Activated CD8-positive, alpha-beta memory T cell treated with anti-CD3 and anti-CD28 coated beads for 1 hour (primary cell): Measurements from ENCODE around the gene LIN7C.
"Not testable (repeated sequence)": the region's sequence is repeated elsewhere in the genome, so short reads cannot be mapped to it uniquely, and the experiment has no call there.

Experiments
- DNase-seq, 2 donors: peaks; one replicate each; pipeline ENCODE4 v3.0.0-alpha.2; 2020; ENCODE audit warnings: low read depth in 1 of 2; ENCODE audit errors: extremely low read depth in 1 of 2

The LIN7C gene

GRCh38 chr11:27506200-27507182 lies at the start of gene LIN7C:
TSS of gene LIN7C (minus strand) at chr11:27506769. CDS start at chr11:27506752, 17 bp downstream.
- DNase-seq: peak; percentile 88 to 94

- no peak for DNase-seq
These were observed 48.7 kb upstream of the LIN7C start for GRCh38 chr11:27555264-27555663.

GRCh38 chr11:27553186-27553585 lies 46.6 kb upstream of the LIN7C start:
- DNase-seq: no peak

- no peak for DNase-seq
These were observed 45.8 kb upstream of the LIN7C start for GRCh38 chr11:27552341-27552740.

- no peak for DNase-seq
These were observed 44.6 kb upstream of the LIN7C start for GRCh38 chr11:27551127-27551526.

- no peak for DNase-seq
These were observed 39.4 kb upstream of the LIN7C start for GRCh38 chr11:27545946-27546345.

- DNase-seq: no peak
These were observed 38.5 kb upstream of the LIN7C start for GRCh38 chr11:27545035-27545434.

GRCh38 chr11:27541790-27542189 lies 35.2 kb upstream of the LIN7C start:
- DNase-seq: no peak

GRCh38 chr11:27540051-27540450 lies 33.5 kb upstream of the LIN7C start:
- DNase-seq: no peak

GRCh38 chr11:27535103-27535502 lies 28.5 kb upstream of the LIN7C start:
- DNase-seq: no peak

- no peak for DNase-seq
These were observed 26.2 kb upstream of the LIN7C start for GRCh38 chr11:27532652-27533325.

GRCh38 chr11:27528712-27529111 lies 22.1 kb upstream of the LIN7C start:
- no peak for DNase-seq

GRCh38 chr11:27526535-27526934 lies 20.0 kb upstream of the LIN7C start:
- no peak for DNase-seq

- no peak for DNase-seq
These were observed 19.4 kb upstream of the LIN7C start for GRCh38 chr11:27525824-27526516.

GRCh38 chr11:27524155-27524554 lies 17.6 kb upstream of the LIN7C start:
- DNase-seq: no peak

GRCh38 chr11:27520226-27520625 lies 13.7 kb upstream of the LIN7C start:
- DNase-seq: no peak

GRCh38 chr11:27518518-27518917 lies 11.9 kb upstream of the LIN7C start:
- no peak for DNase-seq

- not testable (repeated sequence) for DNase-seq
These were observed 10.9 kb upstream of the LIN7C start for GRCh38 chr11:27517490-27517889.

- DNase-seq: no peak
These were observed 8.0 kb upstream of the LIN7C start for GRCh38 chr11:27514558-27514957.

- DNase-seq: no peak
These were observed 7.5 kb upstream of the LIN7C start for GRCh38 chr11:27514076-27514475.

GRCh38 chr11:27513389-27513788 lies 6.8 kb upstream of the LIN7C start:
- no peak for DNase-seq
